ENCODE data around the gene PTPRM. TPM values are rescaled to one million over a fixed set of nuclear protein-coding genes. Genes with fewer than 3 reads are reported as not detected.

Gene PTPRM
- total RNA-seq, 1 experiment from 2014 or later: 11.1 TPM

GRCh38 chr18:7671105-7671504 lies 104.0 kb downstream of the PTPRM start (continued):
- TF ChIP-seq ZNF532 (CRISPR knock-in tag; IDR thresholded peaks at IDR 0.05; ENCODE audit: borderline replicate concordance) (no peak), ZNF219 (CRISPR knock-in tag; IDR thresholded peaks at IDR 0.05; ENCODE audit: borderline replicate concordance) (no peak), ZNF423 (CRISPR knock-in tag; IDR thresholded peaks at IDR 0.05) (no peak), SMAD4 (CRISPR knock-in tag; IDR thresholded peaks at IDR 0.05) (no peak), E2F4 (CRISPR knock-in tag; IDR thresholded peaks at IDR 0.05; ENCODE audit: borderline replicate concordance, low read depth) (no peak), USF1 (CRISPR knock-in tag; IDR thresholded peaks at IDR 0.05) (no peak), MXD4 (CRISPR knock-in tag; IDR thresholded peaks at IDR 0.05; ENCODE audit: borderline replicate concordance) (no peak), ZMAT4 (CRISPR knock-in tag; IDR thresholded peaks at IDR 0.05) (no peak), IRF1 (CRISPR knock-in tag; IDR thresholded peaks at IDR 0.05) (no peak)

GRCh38 chr18:7676253-7676873 lies 109.2 kb downstream of the PTPRM start:
- Mint-ChIP-seq H3K4me3 (no peak overlapping the region), H3K4me1 (no peaks in the 10 kb centered on the region), H3K9me3 (no peaks in the 10 kb centered on the region), H3K27ac (no peak overlapping the region), H3K27me3 (ENCODE audit: low read depth) (no peaks in the 10 kb centered on the region), H3K36me3 (no peaks in the 10 kb centered on the region)
- CTCF ChIA-PET: interaction anchor here (1.3 kb wide), 1 partner anchor 10 kb away, joined by 3 read pairs; no protein-coding TSS in a partner anchor
- TF ChIP-seq STAT6 (CRISPR knock-in tag; conservative IDR thresholded peaks at IDR 0.05; ENCODE audit: low read depth) (no peak), SOX15 (CRISPR knock-in tag; IDR thresholded peaks at IDR 0.05) (no peak), PRDM15 (CRISPR knock-in tag; IDR thresholded peaks at IDR 0.05) (no peak), ESRRA (CRISPR knock-in tag; IDR thresholded peaks at IDR 0.05; ENCODE audit: borderline replicate concordance) (no peak), ZNF423 (CRISPR knock-in tag; IDR thresholded peaks at IDR 0.05) (no peak), NR2C2 (CRISPR knock-in tag; IDR thresholded peaks at IDR 0.05) (no peak), ZNF317 (CRISPR knock-in tag; IDR thresholded peaks at IDR 0.05; ENCODE audit: borderline replicate concordance, low read depth) (no peak), JAZF1 (CRISPR knock-in tag; IDR thresholded peaks at IDR 0.05) (no peak)
- no peak for ATAC-seq
- POLR2A ChIA-PET: no interaction called here
- DNase-seq (ENCODE audit: low spot score): no peak
